Measurements from ENCODE around the gene CST9. TPM values are rescaled to one million over a fixed set of nuclear protein-coding genes. Genes with fewer than 3 reads are reported as not detected.

The CST9 gene
- total and polyA plus RNA-seq, 2 of the 13 experiments (the other 11 are each of a cell fraction or from before 2014, with no cell fraction given): 0.07 TPM; not detected in 1

DNA sequence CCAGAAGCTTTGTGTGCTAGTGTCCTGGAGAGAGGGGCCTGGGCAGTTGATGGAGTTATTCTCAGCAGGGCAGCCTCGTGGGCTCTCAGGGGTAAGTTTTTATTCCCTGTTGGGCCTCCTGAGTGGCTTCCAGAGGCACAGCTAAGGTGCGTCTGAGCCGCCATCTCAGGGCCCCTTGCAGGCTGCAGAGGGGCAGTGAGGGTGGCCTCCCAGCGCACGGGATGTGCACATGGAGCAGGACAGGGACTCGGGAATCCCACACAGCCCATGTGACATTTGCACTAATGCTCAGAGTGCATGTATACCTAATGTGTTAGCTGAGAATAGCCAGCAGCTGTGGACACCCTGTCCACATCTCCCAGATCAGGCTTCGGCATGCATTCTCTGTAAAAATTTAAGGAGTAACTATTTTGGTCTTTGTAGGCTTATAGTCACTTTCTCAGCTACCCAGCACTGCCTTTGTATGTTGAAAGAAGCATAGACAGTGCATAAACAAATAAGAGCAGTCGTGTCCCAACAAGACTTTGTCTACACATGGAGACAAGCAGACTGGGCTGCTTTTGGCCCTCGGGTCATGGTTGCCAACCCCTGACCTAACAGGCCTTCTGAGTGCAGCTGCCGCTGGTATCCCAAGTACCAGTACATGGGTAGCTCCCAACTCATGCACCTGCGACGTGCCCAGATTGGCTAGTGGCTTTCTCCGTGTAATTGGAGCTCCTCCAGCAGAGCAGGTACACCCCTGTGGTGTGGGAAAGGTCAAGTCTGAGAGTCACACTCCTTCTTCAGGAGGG, 18.8 kb downstream of the CST9 start (continued):
- TF ChIP-seq ZNF629 (CRISPR knock-in tag; conservative IDR thresholded peaks at IDR 0.05) (peak; percentile 32; the same call in 1 of the 2 replicates), ZBTB7B (CRISPR knock-in tag; IDR thresholded peaks at IDR 0.05) (peak; percentile 15; the same call in 1 of the 2 replicates), TBX2 (CRISPR knock-in tag; IDR thresholded peaks at IDR 0.05; ENCODE audit: borderline replicate concordance) (peak; percentile 51; the same call in 1 of the 2 replicates), ZNF619 (CRISPR knock-in tag; IDR thresholded peaks at IDR 0.05) (no peak), SIN3A (IDR thresholded peaks at IDR 0.05; ENCODE audit: borderline replicate concordance, low read depth, low read length) (peak; percentile 42; the same call in 1 of the 2 replicates), ZIK1 (CRISPR knock-in tag; IDR thresholded peaks at IDR 0.05; ENCODE audit: borderline replicate concordance, low read depth) (no peak), BHLHE40 (IDR thresholded peaks at IDR 0.05; ENCODE audit: low read length) (peak; percentile 82), ZSCAN31 (CRISPR knock-in tag; IDR thresholded peaks at IDR 0.05; ENCODE audit: low read depth) (peak; percentile 40; the same call in 1 of the 2 replicates)
- TF ChIP-seq, protein P1, sequence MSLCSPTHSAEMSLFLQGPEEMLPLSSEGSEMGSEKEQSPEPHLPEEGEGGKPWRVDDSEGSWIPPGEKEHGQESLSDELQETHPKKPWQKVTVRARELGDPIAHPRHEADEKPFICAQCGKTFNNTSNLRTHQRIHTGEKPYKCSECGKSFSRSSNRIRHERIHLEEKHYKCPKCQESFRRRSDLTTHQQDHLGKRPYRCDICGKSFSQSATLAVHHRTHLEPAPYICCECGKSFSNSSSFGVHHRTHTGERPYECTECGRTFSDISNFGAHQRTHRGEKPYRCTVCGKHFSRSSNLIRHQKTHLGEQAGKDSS (CRISPR knock-in tag; IDR thresholded peaks at IDR 0.05; ENCODE audit: borderline replicate concordance, low read depth): peak; percentile 72; the same call in 1 of the 2 replicates
- TF ChIP-seq, protein P2, sequence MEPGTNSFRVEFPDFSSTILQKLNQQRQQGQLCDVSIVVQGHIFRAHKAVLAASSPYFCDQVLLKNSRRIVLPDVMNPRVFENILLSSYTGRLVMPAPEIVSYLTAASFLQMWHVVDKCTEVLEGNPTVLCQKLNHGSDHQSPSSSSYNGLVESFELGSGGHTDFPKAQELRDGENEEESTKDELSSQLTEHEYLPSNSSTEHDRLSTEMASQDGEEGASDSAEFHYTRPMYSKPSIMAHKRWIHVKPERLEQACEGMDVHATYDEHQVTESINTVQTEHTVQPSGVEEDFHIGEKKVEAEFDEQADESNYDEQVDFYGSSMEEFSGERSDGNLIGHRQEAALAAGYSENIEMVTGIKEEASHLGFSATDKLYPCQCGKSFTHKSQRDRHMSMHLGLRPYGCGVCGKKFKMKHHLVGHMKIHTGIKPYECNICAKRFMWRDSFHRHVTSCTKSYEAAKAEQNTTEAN (CRISPR knock-in tag; conservative IDR thresholded peaks at IDR 0.05): peak; percentile 97
- TF ChIP-seq, protein P3, sequence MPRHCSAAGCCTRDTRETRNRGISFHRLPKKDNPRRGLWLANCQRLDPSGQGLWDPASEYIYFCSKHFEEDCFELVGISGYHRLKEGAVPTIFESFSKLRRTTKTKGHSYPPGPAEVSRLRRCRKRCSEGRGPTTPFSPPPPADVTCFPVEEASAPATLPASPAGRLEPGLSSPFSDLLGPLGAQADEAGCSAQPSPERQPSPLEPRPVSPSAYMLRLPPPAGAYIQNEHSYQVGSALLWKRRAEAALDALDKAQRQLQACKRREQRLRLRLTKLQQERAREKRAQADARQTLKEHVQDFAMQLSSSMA (CRISPR knock-in tag; IDR thresholded peaks at IDR 0.05): 0 out of 2 replicates have a peak, but pooled peaks have one; percentile 35
- TF ChIP-seq, protein P4, sequence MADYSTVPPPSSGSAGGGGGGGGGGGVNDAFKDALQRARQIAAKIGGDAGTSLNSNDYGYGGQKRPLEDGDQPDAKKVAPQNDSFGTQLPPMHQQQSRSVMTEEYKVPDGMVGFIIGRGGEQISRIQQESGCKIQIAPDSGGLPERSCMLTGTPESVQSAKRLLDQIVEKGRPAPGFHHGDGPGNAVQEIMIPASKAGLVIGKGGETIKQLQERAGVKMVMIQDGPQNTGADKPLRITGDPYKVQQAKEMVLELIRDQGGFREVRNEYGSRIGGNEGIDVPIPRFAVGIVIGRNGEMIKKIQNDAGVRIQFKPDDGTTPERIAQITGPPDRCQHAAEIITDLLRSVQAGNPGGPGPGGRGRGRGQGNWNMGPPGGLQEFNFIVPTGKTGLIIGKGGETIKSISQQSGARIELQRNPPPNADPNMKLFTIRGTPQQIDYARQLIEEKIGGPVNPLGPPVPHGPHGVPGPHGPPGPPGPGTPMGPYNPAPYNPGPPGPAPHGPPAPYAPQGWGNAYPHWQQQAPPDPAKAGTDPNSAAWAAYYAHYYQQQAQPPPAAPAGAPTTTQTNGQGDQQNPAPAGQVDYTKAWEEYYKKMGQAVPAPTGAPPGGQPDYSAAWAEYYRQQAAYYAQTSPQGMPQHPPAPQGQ (CRISPR knock-in tag; IDR thresholded peaks at IDR 0.05; ENCODE audit: borderline replicate concordance): no peak
- TF ChIP-seq, protein P5, sequence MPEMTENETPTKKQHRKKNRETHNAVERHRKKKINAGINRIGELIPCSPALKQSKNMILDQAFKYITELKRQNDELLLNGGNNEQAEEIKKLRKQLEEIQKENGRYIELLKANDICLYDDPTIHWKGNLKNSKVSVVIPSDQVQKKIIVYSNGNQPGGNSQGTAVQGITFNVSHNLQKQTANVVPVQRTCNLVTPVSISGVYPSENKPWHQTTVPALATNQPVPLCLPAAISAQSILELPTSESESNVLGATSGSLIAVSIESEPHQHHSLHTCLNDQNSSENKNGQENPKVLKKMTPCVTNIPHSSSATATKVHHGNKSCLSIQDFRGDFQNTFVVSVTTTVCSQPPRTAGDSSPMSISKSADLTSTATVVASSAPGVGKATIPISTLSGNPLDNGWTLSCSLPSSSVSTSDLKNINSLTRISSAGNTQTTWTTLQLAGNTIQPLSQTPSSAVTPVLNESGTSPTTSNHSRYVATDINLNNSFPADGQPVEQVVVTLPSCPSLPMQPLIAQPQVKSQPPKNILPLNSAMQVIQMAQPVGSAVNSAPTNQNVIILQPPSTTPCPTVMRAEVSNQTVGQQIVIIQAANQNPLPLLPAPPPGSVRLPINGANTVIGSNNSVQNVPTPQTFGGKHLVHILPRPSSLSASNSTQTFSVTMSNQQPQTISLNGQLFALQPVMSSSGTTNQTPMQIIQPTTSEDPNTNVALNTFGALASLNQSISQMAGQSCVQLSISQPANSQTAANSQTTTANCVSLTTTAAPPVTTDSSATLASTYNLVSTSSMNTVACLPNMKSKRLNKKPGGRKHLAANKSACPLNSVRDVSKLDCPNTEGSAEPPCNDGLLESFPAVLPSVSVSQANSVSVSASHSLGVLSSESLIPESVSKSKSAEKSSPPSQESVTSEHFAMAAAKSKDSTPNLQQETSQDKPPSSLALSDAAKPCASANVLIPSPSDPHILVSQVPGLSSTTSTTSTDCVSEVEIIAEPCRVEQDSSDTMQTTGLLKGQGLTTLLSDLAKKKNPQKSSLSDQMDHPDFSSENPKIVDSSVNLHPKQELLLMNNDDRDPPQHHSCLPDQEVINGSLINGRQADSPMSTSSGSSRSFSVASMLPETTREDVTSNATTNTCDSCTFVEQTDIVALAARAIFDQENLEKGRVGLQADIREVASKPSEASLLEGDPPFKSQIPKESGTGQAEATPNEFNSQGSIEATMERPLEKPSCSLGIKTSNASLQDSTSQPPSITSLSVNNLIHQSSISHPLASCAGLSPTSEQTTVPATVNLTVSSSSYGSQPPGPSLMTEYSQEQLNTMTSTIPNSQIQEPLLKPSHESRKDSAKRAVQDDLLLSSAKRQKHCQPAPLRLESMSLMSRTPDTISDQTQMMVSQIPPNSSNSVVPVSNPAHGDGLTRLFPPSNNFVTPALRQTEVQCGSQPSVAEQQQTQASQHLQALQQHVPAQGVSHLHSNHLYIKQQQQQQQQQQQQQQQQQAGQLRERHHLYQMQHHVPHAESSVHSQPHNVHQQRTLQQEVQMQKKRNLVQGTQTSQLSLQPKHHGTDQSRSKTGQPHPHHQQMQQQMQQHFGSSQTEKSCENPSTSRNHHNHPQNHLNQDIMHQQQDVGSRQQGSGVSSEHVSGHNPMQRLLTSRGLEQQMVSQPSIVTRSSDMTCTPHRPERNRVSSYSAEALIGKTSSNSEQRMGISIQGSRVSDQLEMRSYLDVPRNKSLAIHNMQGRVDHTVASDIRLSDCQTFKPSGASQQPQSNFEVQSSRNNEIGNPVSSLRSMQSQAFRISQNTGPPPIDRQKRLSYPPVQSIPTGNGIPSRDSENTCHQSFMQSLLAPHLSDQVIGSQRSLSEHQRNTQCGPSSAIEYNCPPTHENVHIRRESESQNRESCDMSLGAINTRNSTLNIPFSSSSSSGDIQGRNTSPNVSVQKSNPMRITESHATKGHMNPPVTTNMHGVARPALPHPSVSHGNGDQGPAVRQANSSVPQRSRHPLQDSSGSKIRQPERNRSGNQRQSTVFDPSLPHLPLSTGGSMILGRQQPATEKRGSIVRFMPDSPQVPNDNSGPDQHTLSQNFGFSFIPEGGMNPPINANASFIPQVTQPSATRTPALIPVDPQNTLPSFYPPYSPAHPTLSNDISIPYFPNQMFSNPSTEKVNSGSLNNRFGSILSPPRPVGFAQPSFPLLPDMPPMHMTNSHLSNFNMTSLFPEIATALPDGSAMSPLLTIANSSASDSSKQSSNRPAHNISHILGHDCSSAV (CRISPR knock-in tag; IDR thresholded peaks at IDR 0.05; ENCODE audit: borderline replicate concordance): no peak

All from HepG2 (cell line).